HFF-Myc (cell line): ENCODE data around the gene KNG1.

Source experiments
- DNase-seq: peaks from one replicate; pipeline ENCODE4 v3.0.0-alpha.2; 2011; ENCODE audit warnings: low read depth; ENCODE audit errors: extremely low read depth
- H3K4me3 ChIP-seq: replicated peaks from 2 replicates; pipeline ENCODE4 v1.5.1; 2011; ENCODE audit warnings: low read depth, mild to moderate bottlenecking, control low read depth, low read length
- TF ChIP-seq, protein P1 (sequence below): IDR thresholded peaks from 2 replicates; pipeline ENCODE4 v1.5.1; 2012; ENCODE audit warnings: mild to moderate bottlenecking, low read depth, low read length, control low read depth; ENCODE audit errors: missing control alignments

The KNG1 gene

GRCh38 chr3:186743666-186744065 lies 26.5 kb downstream of the KNG1 start:
- H3K4me3 ChIP-seq: no peak overlapping the region
- DNase-seq: no peak
- TF ChIP-seq, protein P1, sequence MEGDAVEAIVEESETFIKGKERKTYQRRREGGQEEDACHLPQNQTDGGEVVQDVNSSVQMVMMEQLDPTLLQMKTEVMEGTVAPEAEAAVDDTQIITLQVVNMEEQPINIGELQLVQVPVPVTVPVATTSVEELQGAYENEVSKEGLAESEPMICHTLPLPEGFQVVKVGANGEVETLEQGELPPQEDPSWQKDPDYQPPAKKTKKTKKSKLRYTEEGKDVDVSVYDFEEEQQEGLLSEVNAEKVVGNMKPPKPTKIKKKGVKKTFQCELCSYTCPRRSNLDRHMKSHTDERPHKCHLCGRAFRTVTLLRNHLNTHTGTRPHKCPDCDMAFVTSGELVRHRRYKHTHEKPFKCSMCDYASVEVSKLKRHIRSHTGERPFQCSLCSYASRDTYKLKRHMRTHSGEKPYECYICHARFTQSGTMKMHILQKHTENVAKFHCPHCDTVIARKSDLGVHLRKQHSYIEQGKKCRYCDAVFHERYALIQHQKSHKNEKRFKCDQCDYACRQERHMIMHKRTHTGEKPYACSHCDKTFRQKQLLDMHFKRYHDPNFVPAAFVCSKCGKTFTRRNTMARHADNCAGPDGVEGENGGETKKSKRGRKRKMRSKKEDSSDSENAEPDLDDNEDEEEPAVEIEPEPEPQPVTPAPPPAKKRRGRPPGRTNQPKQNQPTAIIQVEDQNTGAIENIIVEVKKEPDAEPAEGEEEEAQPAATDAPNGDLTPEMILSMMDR: no peak

DNA sequence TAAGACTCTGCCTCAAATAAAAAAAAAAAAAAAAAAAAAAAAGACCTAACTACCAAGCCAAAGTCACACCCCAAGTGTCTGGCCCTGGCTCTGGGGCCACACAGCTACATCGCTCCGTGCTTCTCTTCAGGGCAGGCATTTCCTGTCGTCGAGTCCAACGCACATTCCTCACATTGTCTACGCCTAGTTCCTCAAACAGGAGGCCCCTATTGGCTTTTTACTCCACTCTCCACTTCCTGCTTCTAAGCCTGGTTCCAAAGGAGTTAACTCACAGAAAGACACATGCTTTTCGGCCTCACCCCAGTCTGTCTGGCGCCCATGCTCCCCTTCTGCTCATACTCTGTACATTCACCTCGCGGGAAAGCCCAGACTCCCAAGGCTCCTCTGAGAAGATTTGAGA lies 28.8 kb downstream of the KNG1 start:
- H3K4me3 ChIP-seq: no peak overlapping the region
- peak; percentile 62 for DNase-seq
- TF ChIP-seq, protein P1: no peak

- DNase-seq: no peak
- TF ChIP-seq, protein P1: no peak
- H3K4me3 ChIP-seq: no peak overlapping the region
Observed at GRCh38 chr3:186750316-186750715, 33.2 kb downstream of the KNG1 start.

- H3K4me3 ChIP-seq: no peak overlapping the region
- TF ChIP-seq, protein P1: no peak
- DNase-seq: no peak
Observed at GRCh38 chr3:186751480-186751879, 34.3 kb downstream of the KNG1 start.

DNA sequence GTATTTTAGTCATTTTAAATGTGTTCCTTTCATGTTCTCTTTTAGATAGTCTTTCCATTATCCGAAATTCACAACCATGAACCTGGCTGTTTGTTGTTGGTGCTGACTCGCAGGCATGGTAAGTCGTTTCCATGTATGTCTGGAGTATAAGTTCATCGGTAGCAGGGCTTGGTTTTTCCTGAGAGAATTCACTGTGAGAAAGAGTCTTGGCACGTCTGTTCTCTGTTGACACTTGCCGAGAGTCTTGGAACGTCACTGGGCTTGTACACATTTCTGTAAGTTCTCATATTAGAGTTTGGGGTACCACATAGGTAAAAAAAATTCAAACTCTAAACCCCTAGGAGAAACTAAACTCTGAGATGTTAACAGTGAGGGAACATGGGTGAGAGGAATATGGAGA lies 36.8 kb downstream of the KNG1 start:
- H3K4me3 ChIP-seq: no peak overlapping the region
- TF ChIP-seq, protein P1: no peak
- no peak for DNase-seq

GRCh38 chr3:186754871-186755270 lies 37.7 kb downstream of the KNG1 start:
- TF ChIP-seq, protein P1: no peak
- DNase-seq: no peak
- H3K4me3 ChIP-seq: no peak overlapping the region

DNA sequence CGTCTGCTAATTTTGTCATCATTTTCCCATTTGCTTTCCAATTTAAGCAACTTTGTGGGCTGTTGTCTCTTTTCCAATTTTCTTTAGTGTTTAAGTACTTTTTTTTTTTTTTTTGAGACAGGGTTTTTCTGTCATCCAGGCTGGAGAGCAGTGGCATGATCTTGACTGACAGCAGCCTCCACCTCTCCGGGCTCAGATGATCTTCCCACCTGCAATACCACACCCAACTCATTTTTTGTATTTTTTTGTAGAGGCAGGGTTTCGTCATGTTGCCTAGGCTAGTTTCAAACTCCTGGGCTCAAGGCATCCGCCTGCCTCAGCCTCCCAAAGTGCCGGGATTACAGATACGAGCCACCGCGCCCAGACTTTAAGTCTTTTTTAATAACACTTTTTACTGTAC lies 40.1 kb downstream of the KNG1 start:
- DNase-seq: no peak
- H3K4me3 ChIP-seq: no peak overlapping the region
- TF ChIP-seq, protein P1: no peak
